Measurements from ENCODE around the gene CCDC30. TPM values are rescaled to one million over a fixed set of nuclear protein-coding genes. Genes with fewer than 3 reads are reported as not detected.

CCDC30 gene
- total and polyA plus RNA-seq, 9 of the 15 experiments (the other 6 are each of a cell fraction or from before 2014, with no cell fraction given): 0.05 to 0.91 (median 0.24) TPM

GRCh38 chr1:42658877-42659337, 195.8 kb downstream of the CCDC30 start (continued):
- no peak for TF ChIP-seq ZBTB5 (IDR thresholded peaks at IDR 0.05)
- TF ChIP-seq ZNF77 (CRISPR knock-in tag; IDR thresholded peaks at IDR 0.05): no peak
- no peak for TF ChIP-seq BDP1 (IDR thresholded peaks at IDR 0.05; ENCODE audit: insufficient read depth, insufficient read length)
- TF ChIP-seq FOXJ2 (tag; IDR thresholded peaks at IDR 0.05): no peak
- no peak for TF ChIP-seq ZNF318 (IDR thresholded peaks at IDR 0.05; ENCODE audit: borderline replicate concordance in 1 of 2, low read depth in 1 of 2)
- no peak for TF ChIP-seq ZKSCAN8 (CRISPR knock-in tag; IDR thresholded peaks at IDR 0.05)
- TF ChIP-seq MAZ (CRISPR knock-in tag; conservative IDR thresholded peaks at IDR 0.05 in 1 of 2, IDR thresholded peaks at IDR 0.05 in 1 of 2): no peak
- no peak for TF ChIP-seq ILK (tag; IDR thresholded peaks at IDR 0.05; ENCODE audit: borderline replicate concordance, low read depth)
- no peak for TF ChIP-seq HDAC6 (IDR thresholded peaks at IDR 0.05; ENCODE audit: low read depth, low read length)
- TF ChIP-seq AFF1 (IDR thresholded peaks at IDR 0.05; ENCODE audit: low read depth in 1 of 2, partially characterized antibody in 2 of 2): no peak
- TF ChIP-seq CREB1 (IDR thresholded peaks at IDR 0.05): no peak
- no peak for TF ChIP-seq CREB1 (CRISPR knock-in tag; IDR thresholded peaks at IDR 0.05)
- TF ChIP-seq ZNF79 (CRISPR knock-in tag; IDR thresholded peaks at IDR 0.05; ENCODE audit: low read depth): no peak
